ENCODE results near the gene DNAJC6.
"Not testable (repeated sequence)": the region's sequence is repeated elsewhere in the genome, so short reads cannot be mapped to it uniquely, and the experiment has no call there.

Gene DNAJC6

DNA sequence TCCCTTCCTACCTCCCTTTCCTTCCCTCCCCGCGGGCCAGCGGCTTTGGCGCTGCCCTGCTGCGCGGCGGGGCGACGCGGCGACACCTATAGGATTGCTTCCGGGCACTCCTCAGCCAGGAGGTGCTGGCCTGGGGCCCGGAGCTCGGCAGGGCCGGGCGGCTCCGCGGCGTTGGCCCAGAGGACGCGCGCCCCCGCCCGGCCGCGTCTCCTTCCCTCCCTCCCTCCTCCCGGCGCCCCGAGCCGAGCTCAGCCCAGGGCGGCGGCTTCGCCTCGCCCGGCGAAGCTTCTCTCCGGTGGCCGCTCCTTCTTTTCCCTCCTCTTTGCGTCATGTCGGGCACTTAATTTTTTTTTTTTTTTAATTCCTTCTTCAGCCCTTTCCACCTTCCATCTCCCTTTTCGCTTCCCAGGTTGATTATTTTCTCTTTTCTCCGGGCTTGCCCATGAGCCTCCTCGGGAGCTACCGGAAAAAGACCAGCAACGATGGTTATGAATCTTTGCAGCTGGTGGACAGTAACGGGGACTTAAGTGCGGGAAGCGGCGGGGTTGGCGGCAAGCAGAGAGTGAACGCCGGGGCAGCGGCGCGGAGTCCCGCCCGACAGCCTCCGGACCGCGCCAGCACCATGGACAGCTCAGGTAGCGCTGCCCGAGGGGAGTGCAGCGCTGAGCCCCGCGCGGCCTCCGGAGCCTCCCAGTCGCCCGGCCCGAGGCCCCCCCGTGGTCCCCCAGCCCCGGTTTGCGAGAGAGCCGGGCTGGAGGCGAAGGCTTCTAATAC, at the start of gene DNAJC6:
Gene DNAJC6 (plus strand): TSS at position 240 of the 774 bp plus-strand sequence. CDS start 203 bp downstream, at position 443.
- peak; percentile 86 to 87 for DNase-seq

DNA sequence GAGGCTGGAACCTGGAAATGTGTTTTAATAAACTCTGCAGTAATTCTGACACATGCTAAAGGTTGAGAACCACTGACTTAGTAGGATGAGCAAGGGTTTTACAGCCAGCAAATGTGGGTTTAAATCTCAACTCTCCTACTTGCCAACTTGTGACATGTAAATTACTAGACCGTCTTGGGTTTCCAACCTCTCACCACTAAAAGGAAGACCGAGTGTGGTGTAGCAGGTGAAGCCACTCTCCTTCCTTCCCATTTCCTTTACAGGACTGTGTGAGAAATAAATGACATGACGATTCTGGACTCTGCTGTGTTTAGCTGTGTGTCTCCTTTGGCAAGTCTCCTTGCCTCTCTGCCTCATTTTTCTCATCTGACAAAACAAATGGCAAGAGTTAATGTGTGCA, 49.5 kb upstream of the DNAJC6 start:
- DNase-seq: no peak

DNA sequence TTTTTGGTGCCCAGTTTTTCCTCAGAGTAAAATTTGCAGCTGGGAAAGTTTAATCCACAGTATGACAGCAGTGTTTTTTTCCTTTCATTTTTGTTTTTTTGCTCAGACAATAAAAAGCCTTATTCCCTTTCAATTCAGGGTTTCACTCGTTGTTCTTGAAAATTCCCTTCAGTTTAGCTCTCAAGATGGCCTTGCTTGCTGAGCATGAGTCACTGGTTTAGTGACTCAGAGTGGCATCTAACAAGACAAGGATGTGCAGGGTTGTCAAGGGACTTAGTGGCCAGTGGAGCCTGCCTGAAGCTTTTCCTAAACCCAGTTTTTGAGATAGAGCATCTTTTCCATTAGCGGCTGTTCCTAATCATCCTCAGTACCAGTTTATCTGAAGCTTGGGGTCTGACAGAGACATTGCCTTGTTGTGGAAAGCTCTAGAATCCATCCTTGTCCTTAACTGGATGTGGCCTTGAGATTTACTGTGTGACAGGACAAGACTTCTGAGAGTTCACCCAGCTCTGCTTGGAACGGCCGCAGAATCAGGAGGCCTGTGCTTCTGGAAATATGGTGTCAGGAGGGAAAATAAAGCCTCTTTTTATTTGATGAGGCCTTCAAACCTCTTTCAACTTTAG, 48.4 kb upstream of the DNAJC6 start:
- DNase-seq: no peak

GRCh38 chr1:65263286-65263685, 46.1 kb upstream of the DNAJC6 start:
- no peak for DNase-seq

DNA sequence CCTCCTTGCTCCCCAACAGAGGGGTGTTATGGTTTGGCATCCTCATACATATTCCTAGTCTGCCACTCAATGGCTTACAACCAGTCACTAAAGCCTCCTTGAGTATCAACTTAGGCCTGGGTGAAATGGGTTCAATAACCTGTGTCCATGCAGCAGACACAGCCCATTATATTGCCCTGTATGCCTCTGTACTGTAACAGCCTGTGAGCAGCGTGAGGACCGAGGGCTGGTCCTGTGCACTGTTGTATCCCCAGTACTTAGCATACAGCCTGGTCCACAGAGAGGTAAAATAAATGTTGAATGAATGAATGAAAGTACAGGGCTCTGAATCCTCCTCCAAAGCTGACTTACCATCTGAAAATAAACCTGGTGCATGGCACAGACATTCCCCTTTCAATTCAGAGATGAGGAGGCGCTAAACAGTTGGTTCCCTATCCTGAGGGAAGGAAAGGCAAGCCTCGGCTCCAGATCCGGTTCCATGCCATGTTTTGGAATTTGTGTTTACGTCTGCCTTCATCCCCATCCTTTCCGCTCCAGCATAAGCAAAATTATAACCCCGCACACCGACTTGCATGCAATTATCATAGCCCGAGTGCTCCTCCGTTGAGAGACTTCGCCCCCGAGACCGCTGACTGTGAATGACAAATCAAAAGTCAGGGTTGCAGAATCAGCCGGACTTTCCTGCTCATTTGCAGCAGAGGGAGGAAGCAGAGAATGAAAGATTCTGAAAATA, 45.0 kb upstream of the DNAJC6 start:
- peak; percentile 55 to 58 for DNase-seq

DNA sequence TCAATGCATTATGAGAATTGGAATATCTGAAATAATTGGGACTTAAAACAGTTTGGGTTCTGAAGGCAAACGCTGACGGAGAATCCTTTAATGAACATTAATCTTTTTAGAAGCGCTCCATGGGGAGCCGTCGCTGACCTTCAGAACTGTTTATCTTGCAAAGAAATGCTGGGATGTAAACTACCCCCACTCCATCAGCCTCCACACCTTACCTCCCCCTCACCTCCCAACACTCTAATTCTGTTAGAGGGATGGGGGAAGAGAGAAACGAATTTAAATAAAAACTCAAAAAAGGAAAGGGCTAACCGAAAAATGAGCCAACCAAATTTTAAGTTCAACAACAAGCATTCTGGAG, 44.1 kb upstream of the DNAJC6 start:
- no peak for DNase-seq

DNA sequence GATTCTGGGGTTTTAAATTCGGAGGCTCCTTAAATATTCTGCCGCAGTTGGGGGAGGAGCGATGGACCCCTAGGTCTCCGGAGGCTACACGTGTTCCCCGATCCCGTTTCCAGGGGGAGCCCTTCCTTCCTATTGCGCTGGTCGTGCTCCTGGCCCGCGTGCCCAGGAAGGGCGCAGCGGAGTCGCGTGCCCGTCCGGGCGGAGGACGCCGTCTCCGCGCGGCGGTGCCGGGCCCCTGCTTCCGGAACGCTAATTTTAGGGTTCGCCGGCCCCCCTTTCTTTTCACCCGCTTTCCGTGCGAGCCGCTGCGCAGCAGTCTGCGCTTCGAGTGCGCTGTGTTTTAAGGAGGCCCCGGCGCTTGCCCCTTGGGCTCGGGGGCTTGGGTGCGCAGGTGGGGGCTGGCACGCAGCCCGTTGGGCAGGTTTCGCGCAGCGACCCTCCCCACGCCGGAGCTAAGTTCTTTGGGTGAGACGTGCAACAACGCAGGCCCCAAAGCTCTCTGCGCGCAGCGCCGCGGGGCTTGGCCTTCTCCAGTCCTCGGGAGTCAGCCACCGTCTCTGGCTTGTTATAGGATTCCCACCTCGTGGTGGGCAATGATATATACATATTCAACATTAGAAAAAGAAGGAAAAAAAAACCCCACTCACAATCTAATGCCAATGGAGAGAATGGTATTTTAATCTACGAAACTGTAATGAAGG, 43.5 kb upstream of the DNAJC6 start:
- peak; percentile 62 to 63 for DNase-seq

DNA sequence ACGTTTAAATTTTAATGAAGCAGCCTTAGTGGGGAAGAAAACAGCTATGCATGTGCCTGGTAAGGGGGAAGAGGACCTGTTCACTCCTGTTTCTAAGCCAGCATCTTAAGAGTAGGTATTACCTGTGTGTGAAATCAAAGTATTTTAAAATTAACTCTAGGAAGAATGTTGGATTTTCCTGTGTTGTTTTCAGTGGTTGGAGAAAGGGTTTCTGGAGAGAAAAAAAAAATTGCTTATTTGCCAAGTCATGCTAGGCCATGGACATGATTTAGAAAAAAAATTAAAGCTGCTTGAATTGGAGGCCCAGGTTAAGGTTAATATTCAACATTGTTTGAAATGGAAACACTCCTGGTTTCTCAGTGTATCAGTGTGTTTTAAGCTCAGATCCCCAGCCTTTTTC, 42.9 kb upstream of the DNAJC6 start:
- DNase-seq: no peak

GRCh38 chr1:65267271-65267670, 42.1 kb upstream of the DNAJC6 start:
- no peak for DNase-seq

GRCh38 chr1:65267683-65268082, 41.7 kb upstream of the DNAJC6 start:
- no peak for DNase-seq

- no peak for DNase-seq
Observed at GRCh38 chr1:65269612-65270011, 39.7 kb upstream of the DNAJC6 start.

- DNase-seq: no peak
Observed at GRCh38 chr1:65276197-65276939, 33.0 kb upstream of the DNAJC6 start.

DNA sequence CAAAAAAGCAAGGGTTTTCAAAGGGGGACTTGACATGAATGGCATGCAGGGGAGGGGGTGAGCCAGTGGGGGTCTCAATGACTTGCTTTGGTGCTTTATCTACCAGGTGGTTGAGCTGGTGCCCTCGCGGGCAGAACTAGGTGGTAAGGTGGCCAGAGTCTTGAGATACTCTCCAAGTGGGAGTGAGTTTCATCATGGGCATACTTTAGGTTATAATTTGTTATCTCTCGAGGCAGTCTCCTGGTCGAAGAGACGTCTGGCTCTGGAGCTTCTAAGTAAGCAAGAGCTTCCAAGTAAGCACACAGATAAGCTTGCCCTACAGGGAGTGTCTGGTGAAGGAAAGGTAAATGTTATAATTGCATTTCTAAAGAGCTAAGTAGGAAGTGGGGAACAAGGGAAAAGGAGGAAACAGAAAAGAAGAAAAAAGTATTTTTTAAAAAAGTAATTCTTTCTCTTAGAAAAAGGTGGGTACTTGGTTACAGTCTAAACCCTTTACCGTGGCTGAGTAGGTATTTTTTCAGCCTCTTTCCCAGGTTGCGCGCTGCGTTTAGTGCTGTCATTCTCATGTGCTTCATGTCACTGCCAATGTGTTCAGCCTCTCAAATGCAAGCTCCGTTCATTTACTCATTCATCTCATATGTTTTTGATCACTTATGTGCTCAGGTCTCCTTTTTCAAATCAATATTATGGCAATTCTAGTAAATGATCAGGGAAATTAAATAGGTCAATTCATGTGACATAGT, 31.6 kb upstream of the DNAJC6 start:
- DNase-seq: no peak

- no peak for DNase-seq
Observed at GRCh38 chr1:65278376-65279069, 30.8 kb upstream of the DNAJC6 start.

GRCh38 chr1:65279070-65279779, 30.1 kb upstream of the DNAJC6 start:
- no peak for DNase-seq

- DNase-seq: no peak
Observed at GRCh38 chr1:65281846-65282245, 27.5 kb upstream of the DNAJC6 start.

- DNase-seq: no peak
Observed at GRCh38 chr1:65284229-65284628, 25.1 kb upstream of the DNAJC6 start.

DNA sequence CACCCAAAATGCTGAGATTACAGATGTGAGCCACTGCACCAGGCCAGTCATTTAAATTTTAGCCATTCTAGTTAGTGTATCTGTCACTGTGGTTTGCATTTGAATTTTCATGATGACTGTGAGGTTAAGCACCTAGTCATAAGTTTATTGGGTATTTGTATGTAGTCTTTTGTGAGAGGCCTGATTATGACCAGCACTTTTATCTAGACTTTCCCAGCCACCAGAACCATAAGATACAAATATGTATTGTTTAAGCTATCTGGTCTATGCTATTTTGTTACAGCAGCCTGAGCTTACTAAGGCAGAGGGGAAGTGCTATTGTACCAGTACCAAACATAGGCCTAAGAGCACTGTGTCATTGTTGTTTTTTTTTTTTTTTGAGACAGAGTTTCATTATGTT, 19.9 kb upstream of the DNAJC6 start:
- DNase-seq: no peak

DNA sequence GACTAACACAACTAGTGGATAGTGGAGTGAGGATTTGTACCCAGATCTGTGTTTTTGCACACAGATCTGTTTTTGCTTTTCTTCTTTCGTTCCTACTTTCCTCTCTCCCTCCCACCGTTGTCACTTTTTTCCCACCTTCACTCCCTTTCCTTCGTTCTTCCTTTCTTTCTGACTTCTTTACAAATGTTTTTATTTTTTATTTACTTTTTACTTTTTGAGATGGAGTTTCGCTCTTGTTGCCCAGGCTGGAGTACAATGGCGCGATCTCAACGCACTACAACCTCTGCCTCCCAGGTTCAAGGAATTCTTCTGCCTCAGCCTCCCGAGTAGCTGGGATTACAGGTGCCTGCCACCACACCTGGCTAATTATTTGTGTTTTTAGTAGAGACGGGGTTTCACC, 17.5 kb upstream of the DNAJC6 start:
- DNase-seq: not testable (repeated sequence)

DNA sequence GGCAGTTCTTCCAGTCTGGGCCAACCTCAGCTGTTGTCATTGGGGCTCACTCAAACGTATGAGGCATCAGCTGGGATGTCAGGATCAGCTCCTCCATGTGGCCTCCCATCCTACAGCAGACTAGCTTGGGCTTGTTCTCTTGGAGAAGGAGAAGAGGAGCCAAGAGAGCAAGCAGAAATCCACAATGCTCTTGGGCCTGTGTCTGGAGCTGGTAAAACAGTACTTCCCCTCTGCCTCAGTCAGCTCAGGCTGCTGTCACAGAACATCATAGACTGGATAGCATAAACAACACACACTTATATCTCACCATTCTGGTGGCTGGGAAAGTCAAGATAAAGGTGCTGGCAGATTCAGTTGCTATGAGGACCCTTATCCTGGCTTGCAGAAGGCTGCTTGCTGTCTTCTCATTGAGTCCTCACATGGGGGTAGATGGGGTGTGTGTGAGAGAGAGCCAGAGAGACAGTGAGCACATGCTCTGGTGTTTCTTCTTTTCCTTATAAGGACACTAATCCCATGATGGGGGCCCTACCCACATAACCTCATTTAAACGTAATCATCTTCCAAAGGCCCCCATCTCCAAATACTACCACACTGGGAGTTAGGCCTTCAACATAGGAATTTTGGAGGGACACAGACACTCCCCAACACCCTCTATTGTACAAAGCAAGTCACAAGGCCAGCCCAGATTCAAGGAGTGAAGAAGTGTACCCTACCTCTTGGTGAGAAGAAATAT, 16.3 kb upstream of the DNAJC6 start:
- DNase-seq: no peak
